ENCODE measurements around the gene CBX1.

Gene CBX1

DNA sequence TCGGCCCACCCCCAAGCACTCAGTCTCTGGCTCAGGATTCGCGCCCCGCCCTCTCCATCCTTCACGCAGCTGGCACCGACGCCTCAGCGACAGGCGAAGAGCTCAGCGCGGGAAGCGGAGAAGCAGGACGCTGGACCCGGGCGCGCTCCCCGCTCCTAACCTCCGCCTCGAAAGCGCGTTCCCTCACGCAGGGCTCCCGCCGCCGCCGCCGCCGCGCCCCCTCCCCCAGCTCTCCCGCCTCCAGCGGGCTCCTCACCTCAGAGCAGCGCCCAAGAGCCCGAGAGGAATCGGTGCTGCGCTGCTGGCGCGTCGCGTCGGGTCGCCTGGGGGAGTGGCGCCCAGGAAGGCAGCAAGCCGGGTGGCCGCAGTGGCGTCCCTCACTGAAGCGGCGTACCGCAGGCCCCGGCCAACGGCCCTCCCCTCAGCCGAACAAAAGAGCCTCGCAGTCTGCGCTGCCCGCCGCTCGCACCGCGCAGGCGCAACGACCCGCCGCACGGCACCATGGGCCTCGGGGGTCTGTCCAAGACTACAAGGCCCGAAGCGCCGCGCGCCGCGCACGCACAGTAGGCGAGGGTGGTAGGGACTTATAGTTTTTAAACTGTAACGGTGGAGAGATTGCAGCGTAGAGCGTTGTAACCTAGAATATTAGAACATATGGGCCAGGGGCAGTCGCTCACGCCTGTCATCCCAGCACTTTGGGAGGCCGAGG is at the start of gene CBX1:
Gene CBX1, minus strand, starts transcription at position 467 of the 709 bp plus-strand sequence. CDS start 24,474 bp downstream, outside the sequence.
- TF ChIP-seq, protein P1, sequence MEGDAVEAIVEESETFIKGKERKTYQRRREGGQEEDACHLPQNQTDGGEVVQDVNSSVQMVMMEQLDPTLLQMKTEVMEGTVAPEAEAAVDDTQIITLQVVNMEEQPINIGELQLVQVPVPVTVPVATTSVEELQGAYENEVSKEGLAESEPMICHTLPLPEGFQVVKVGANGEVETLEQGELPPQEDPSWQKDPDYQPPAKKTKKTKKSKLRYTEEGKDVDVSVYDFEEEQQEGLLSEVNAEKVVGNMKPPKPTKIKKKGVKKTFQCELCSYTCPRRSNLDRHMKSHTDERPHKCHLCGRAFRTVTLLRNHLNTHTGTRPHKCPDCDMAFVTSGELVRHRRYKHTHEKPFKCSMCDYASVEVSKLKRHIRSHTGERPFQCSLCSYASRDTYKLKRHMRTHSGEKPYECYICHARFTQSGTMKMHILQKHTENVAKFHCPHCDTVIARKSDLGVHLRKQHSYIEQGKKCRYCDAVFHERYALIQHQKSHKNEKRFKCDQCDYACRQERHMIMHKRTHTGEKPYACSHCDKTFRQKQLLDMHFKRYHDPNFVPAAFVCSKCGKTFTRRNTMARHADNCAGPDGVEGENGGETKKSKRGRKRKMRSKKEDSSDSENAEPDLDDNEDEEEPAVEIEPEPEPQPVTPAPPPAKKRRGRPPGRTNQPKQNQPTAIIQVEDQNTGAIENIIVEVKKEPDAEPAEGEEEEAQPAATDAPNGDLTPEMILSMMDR (IDR thresholded peaks at IDR 0.05): peak; percentile 9
- peaks cover 57 to 58% of the 10 kb centered on the region in 2 experiments for H3K4me1 ChIP-seq (ENCODE audit: control insufficient read depth in 1 of 2, insufficient read depth in 1 of 2, low read depth in 1 of 2, low read length in 1 of 2)
- peak within 1 kb of the TSS; percentile 86 for H3K27ac ChIP-seq
- H3K36me3 ChIP-seq: no peaks in the 10 kb centered on the region
- H3K9me3 ChIP-seq: no peaks in the 10 kb centered on the region
- H3K27me3 ChIP-seq: no peaks in the 10 kb centered on the region
- peak within 1 kb of the TSS; percentile 83 to 87 for H3K4me3 ChIP-seq (ENCODE audit: low read depth in 1 of 2, low read length in 1 of 2)

DNA sequence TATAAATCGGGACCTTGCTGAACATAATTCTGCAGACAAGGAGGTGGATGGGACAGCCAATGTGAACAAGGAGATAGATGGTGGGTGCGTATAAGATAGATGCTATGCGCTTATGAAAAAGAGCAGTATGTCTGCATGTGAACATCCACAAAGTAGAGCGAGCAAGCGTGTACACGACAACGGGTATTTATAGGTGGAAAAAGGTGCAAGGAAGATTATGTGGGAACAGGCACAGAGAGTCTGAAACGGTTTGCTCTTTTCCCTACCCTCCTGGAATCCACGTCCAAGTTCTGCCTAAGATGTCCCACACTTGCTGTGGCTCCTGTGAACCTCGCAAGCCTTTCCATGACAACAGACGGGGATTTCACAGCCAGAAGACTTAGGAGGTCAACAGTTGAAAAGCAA is 49.3 kb upstream of the CBX1 start:
- H3K9me3 ChIP-seq: no peaks in the 10 kb centered on the region
- peaks cover 91% of the 10 kb centered on the region for H3K27me3 ChIP-seq
- H3K36me3 ChIP-seq: no peaks in the 10 kb centered on the region
- H3K4me3 ChIP-seq (ENCODE audit: low read depth in 1 of 2, low read length in 1 of 2): no peak overlapping the region
- TF ChIP-seq, protein P1 (IDR thresholded peaks at IDR 0.05): no peak
- no peaks in the 10 kb centered on the region for H3K4me1 ChIP-seq (ENCODE audit: control insufficient read depth in 1 of 2, insufficient read depth in 1 of 2, low read depth in 1 of 2, low read length in 1 of 2)
- H3K27ac ChIP-seq: no peak overlapping the region

DNA sequence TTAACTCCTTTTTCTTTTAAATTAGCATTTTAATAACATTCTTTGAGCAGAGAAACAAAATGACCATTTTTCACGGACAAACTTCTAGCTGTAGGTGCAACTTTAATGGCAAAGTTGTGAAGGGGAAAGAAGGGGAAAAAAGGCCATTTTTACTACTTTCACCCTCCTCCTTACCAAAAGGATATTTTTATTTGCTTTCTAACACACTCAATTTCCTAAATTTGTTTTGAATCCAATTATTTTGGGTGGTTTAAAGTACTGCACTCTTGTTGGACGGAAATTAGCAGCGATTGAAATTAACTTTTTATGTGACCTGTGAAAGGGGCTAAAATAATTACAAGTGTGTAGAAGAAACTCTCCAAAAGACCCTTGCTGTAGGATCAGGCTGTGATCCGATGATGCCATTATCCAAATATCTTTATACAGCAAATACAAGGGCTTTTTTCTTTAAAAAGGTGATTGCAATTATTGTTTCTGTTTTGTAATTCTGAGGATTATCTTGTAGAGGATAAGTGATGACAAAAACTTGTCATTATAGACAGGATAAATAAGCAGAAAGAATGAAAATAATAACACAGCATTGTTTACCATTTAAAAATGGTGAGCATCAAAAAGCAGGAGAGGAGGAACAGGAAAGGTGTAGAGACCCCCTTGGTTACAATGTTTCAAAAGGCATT is 48.6 kb upstream of the CBX1 start:
- H3K4me1 ChIP-seq (ENCODE audit: control insufficient read depth in 1 of 2, insufficient read depth in 1 of 2, low read depth in 1 of 2, low read length in 1 of 2): no peaks in the 10 kb centered on the region
- TF ChIP-seq, protein P1 (IDR thresholded peaks at IDR 0.05): no peak
- no peaks in the 10 kb centered on the region for H3K9me3 ChIP-seq
- H3K4me3 ChIP-seq (ENCODE audit: low read depth in 1 of 2, low read length in 1 of 2): no peak overlapping the region
- H3K27ac ChIP-seq: no peak overlapping the region
- no peaks in the 10 kb centered on the region for H3K36me3 ChIP-seq
- peaks cover 87% of the 10 kb centered on the region for H3K27me3 ChIP-seq

DNA sequence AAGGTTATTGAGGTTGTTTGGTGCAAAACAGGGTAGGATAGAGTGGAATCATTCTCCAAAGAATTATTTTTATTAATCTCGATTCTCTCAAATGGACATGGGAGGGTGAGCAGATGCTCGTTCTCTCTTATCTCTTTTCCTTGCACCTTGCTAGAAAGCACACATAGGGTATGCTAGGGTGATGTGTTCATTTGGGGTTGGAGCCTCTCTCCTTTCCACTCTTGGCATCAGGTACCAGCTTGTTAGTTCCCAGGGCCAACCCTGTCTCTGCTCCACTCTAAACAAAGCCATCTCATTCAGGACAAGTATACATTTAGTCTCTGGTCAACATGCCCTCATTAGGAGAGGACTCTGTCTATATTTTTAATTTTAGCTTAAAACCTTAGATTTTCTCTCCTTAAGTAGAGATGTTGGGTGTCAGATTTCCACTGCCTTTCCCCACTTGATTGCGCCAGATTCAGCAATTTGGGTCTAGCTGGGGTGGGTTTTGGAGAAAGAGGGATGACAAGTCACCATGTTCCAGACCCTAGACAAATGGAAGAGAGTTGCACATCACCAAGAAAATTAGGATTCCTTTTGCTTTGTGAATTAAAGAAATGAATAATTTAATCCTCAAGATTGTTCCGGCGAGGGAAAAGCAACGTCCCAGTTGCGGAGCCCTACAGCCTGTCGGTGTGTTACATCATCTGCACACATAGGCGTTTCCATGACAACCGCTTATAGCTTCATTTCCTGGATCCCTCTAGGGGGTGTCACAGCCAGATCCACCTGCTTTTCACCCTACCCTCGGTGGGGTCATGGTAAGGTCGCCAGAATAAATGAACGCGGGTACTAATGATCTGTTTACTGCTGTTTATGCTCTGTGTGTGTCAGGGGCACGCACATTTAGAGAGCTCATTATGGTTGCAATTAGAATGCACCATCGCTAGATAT is 47.8 kb upstream of the CBX1 start:
- Histone ChIP-seq H3K4me3 (ENCODE audit: low read depth in 1 of 2, low read length in 1 of 2) (no peak overlapping the region), H3K27ac (no peak overlapping the region), H3K27me3 (peaks cover 86% of the 10 kb centered on the region), H3K36me3 (no peaks in the 10 kb centered on the region), H3K4me1 (ENCODE audit: control insufficient read depth in 1 of 2, insufficient read depth in 1 of 2, low read depth in 1 of 2, low read length in 1 of 2) (no peaks in the 10 kb centered on the region), H3K9me3 (no peaks in the 10 kb centered on the region)
- TF ChIP-seq, protein P1 (IDR thresholded peaks at IDR 0.05): no peak

DNA sequence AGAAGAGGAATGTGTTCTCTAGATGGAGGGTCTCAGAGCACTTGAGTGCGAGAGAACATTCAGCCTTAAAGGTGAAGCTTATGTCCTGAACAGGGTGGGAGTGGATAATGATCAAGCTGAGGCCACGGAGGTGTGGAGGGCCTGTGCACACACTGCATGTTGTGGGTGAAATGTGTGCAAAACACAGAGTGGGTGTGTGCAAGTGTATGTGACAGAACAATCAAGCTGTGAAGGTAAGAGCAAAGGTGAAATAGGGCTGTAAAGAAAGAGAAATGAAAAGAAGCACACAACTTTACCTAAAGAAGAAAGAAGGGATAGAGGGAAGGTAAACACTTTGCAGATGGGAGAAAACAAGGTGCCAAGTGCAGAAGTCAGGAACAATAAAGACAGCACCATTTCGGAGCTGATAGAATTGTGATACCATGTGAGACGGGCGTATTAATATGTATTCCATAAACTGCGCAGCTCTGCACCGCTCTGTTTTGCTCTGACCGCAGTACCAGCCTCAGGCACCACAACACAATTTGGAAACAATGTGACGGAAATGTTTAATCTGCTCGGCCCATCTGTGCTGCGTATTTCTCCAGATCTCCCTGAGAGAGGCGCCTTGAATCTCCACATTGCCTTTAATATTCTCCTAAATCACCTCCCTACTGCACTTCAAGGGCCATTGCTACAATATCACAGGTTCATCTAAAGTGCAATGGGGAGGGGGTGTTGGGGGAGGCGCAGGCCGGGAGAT is 46.9 kb upstream of the CBX1 start:
- Histone ChIP-seq H3K4me1 (ENCODE audit: control insufficient read depth in 1 of 2, insufficient read depth in 1 of 2, low read depth in 1 of 2, low read length in 1 of 2) (no peaks in the 10 kb centered on the region), H3K4me3 (ENCODE audit: low read depth in 1 of 2, low read length in 1 of 2) (no peak overlapping the region), H3K27me3 (peaks cover 85% of the 10 kb centered on the region), H3K9me3 (no peaks in the 10 kb centered on the region), H3K36me3 (no peaks in the 10 kb centered on the region), H3K27ac (no peak overlapping the region)
- TF ChIP-seq, protein P1 (IDR thresholded peaks at IDR 0.05): no peak
